Suprapubic skin (tissue), 4 donors: ENCODE data around the gene TIGD7.

Source experiments
- EP300 ChIP-seq: sonication (generic); formaldehyde crosslinking; IDR thresholded peaks from one replicate; pipeline ENCODE4 v1.6.1; 2017; ENCODE audit warnings: antibody characterized with exemption
- POLR2A ChIP-seq, 2 donors: fragments of 450-650 bp; IDR thresholded peaks; one replicate each; pipeline ENCODE4 v1.6.1; 2017; ENCODE audit warnings: antibody characterized with exemption in 2 of 2, mild to moderate bottlenecking in 2 of 2, moderate library complexity in 2 of 2
- POLR2AphosphoS5 ChIP-seq, 3 donors: sonication (generic); formaldehyde crosslinking; IDR thresholded peaks; one replicate each; pipeline ENCODE4 v1.6.1; 2017; ENCODE audit warnings: antibody characterized with exemption in 3 of 3
- TF ChIP-seq, protein P1 (sequence below), 2 donors: fragments of 200-600 bp in 1 of 2; fragments of 450-650 bp in 1 of 2; sonication (generic) in 1 of 2; IDR thresholded peaks; one replicate each; pipeline ENCODE4 v1.5.1; 2016 to 2019; ENCODE audit warnings: antibody characterized with exemption in 2 of 2, mild to moderate bottlenecking in 1 of 2, moderate library complexity in 1 of 2

DNA sequence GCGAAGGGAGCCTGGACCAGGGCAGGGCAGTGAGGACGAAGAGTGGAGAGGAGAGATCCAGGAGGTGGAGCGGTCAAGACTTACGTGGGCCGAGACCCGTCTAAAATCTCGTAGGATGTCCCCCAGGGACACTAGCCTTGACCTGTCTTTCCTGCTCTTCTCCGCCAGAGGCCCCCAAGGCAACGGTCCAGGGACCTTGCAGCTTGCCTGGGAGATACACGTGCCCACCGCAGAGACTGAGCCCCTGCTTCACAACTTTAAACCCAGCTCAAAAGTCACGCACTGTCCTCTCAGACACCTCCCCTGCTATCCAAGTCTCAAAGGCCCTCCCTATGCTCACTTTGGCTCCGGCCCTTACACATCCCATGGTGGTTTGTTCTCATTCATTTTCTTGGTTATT, 9.4 kb downstream of the TIGD7 start:
- TF ChIP-seq, protein P1, sequence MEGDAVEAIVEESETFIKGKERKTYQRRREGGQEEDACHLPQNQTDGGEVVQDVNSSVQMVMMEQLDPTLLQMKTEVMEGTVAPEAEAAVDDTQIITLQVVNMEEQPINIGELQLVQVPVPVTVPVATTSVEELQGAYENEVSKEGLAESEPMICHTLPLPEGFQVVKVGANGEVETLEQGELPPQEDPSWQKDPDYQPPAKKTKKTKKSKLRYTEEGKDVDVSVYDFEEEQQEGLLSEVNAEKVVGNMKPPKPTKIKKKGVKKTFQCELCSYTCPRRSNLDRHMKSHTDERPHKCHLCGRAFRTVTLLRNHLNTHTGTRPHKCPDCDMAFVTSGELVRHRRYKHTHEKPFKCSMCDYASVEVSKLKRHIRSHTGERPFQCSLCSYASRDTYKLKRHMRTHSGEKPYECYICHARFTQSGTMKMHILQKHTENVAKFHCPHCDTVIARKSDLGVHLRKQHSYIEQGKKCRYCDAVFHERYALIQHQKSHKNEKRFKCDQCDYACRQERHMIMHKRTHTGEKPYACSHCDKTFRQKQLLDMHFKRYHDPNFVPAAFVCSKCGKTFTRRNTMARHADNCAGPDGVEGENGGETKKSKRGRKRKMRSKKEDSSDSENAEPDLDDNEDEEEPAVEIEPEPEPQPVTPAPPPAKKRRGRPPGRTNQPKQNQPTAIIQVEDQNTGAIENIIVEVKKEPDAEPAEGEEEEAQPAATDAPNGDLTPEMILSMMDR (IDR thresholded peaks at IDR 0.05), result no peak
- no peak for TF ChIP-seq POLR2AphosphoS5 (IDR thresholded peaks at IDR 0.05)
- TF ChIP-seq EP300, result no peak
- TF ChIP-seq POLR2A (IDR thresholded peaks at IDR 0.05), result no peak
